Bronchial epithelial cell (primary cell): ENCODE results near the gene CKAP5. TPM values are rescaled to one million over a fixed set of nuclear protein-coding genes. Genes with fewer than 3 reads are reported as not detected.

Experiments
- DNase-seq: peaks from one replicate; pipeline ENCODE4 v3.0.0-alpha.2; 2010; ENCODE audit warnings: low read depth
- FAIRE-seq: peaks from 2 replicates; lab custom pipeline; 2011; peaks lifted over from hg19 to GRCh38; lab: Jason Lieb, UNC
- H3K27me3 ChIP-seq: 2 replicates; pipeline ENCODE4 v1.5.1; 2011; ENCODE audit warnings: low read length; ENCODE audit not compliant: control insufficient read depth, insufficient read depth
- H3K36me3 ChIP-seq: 2 replicates; pipeline ENCODE4 v1.5.1; 2011; ENCODE audit warnings: low read length; ENCODE audit not compliant: control insufficient read depth, insufficient read depth
- H3K4me3 ChIP-seq: 2 replicates; pipeline ENCODE4 v1.5.1; 2011; ENCODE audit warnings: mild to moderate bottlenecking, low read depth, low read length, control low read depth
- total RNA-seq: library from RNA; depleted of rRNA; stranded (reverse); fragments of >200 nt; gene quantifications from 2 replicates; pipeline ENCODE4 v1.2.1, GENCODE V29; 2014
- TF ChIP-seq, protein P1 (sequence below): IDR thresholded peaks from 2 replicates; pipeline ENCODE4 v1.5.1; 2011; ENCODE audit warnings: mild to moderate bottlenecking, moderate library complexity, low read length, control low read depth, inconsistent platforms; ENCODE audit not compliant: insufficient read depth, severe bottlenecking

Gene CKAP5
- total RNA-seq, 1 donor from 2014 or later = 41.6 TPM

DNA sequence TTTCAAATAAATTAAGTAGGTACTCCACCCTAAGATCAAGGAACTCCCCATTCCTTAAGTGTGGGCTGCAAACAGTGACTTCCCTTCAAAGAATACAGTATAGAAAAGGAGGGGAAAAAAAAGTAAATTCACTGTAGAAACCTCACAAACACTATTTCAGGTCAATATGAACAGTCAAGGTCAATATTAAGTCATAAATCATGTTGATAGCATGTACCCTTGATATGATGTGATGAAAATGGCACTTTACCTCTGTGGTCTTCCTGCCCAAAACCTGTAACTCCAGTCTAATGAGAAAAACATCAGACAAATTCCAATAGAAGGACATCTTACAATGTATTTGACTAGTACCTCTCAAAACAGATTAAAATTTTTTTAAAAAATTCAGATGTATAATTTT lies 8.2 kb downstream of the CKAP5 start:
- no peak for FAIRE-seq
- TF ChIP-seq, protein P1, sequence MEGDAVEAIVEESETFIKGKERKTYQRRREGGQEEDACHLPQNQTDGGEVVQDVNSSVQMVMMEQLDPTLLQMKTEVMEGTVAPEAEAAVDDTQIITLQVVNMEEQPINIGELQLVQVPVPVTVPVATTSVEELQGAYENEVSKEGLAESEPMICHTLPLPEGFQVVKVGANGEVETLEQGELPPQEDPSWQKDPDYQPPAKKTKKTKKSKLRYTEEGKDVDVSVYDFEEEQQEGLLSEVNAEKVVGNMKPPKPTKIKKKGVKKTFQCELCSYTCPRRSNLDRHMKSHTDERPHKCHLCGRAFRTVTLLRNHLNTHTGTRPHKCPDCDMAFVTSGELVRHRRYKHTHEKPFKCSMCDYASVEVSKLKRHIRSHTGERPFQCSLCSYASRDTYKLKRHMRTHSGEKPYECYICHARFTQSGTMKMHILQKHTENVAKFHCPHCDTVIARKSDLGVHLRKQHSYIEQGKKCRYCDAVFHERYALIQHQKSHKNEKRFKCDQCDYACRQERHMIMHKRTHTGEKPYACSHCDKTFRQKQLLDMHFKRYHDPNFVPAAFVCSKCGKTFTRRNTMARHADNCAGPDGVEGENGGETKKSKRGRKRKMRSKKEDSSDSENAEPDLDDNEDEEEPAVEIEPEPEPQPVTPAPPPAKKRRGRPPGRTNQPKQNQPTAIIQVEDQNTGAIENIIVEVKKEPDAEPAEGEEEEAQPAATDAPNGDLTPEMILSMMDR = no peak

GRCh38 chr11:46836870-46837269 lies 9.2 kb downstream of the CKAP5 start:
- DNase-seq = no peak
- no peak for FAIRE-seq
- Histone ChIP-seq H3K36me3 (no peaks in the 10 kb centered on the region), H3K27me3 (no peaks in the 10 kb centered on the region), H3K4me3 (no peak overlapping the region)
- TF ChIP-seq, protein P1 = no peak

More for the DNA sequence above, 8.2 kb downstream of the CKAP5 start:
- Histone ChIP-seq H3K27me3 (no peaks in the 10 kb centered on the region), H3K4me3 (no peak overlapping the region), H3K36me3 (no peaks in the 10 kb centered on the region)
- DNase-seq = no peak

DNA sequence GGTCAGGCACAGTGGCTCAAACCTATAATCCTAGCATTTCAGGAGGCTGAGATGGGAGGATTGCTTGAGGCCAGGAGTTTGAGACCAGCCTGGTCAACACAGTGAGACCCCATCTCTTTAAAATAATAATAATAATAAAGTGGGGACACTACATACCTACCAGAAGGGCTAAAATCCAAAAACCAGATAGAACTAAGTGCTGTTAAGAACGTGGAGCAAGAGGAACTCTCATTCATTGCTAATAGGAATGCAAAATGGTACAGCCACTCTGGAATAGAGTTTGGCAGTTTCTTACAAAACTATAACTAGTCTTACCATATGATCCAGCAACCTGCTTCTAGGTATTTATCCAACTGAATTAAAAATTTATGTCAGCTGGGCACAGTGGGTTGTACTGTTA lies 9.6 kb downstream of the CKAP5 start:
- FAIRE-seq (no peak), DNase-seq (no peak)
- TF ChIP-seq, protein P1 = no peak
- no peaks in the 10 kb centered on the region for H3K27me3 ChIP-seq
- H3K4me3 ChIP-seq = no peak overlapping the region
- no peaks in the 10 kb centered on the region for H3K36me3 ChIP-seq

DNA sequence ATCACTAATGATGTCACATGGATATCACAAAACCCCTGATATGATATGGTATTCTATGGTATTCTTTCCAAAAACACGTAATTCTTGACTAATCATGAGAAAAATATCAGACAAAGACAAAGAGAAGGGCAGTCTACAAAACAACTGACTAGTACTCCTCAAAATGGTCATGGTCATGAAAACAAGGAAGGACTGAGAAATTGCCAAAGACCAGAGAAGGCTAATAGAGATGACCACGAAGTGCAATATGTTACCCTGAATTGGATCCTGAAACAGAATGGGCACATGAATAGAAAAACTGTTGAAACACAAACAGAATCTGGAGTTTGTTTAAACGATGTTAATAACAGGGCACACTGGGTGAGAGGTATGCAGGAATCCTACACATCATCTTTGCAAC lies 10.2 kb downstream of the CKAP5 start:
- DNase-seq = no peak
- no peaks in the 10 kb centered on the region for H3K27me3 ChIP-seq
- no peaks in the 10 kb centered on the region for H3K36me3 ChIP-seq
- no peak overlapping the region for H3K4me3 ChIP-seq
- FAIRE-seq = no peak
- TF ChIP-seq, protein P1 = no peak

GRCh38 chr11:46834821-46835220 lies 11.3 kb downstream of the CKAP5 start:
- FAIRE-seq = no peak
- no peaks in the 10 kb centered on the region for H3K27me3 ChIP-seq

More at GRCh38 chr11:46834821-46835220, 11.3 kb downstream of the CKAP5 start:
- TF ChIP-seq, protein P1 = no peak
- H3K36me3 ChIP-seq = no peaks in the 10 kb centered on the region
- DNase-seq = no peak
- H3K4me3 ChIP-seq = no peak overlapping the region
